K562 (cell line): ENCODE measurements around the gene PXN. TPM values are rescaled to one million over a fixed set of nuclear protein-coding genes. Genes with fewer than 3 reads are reported as not detected.

Experiments
- BMI1 ChIP-seq: fragments of 150-350 bp; IDR thresholded peaks from 2 replicates; pipeline ENCODE4 v1.6.1; 2014; ENCODE audit warnings: low read length
- CHD4 ChIP-seq: fragments of 200-600 bp; sonication (generic); IDR thresholded peaks from 3 replicates; pipeline ENCODE4 v1.6.1; 2012; ENCODE audit warnings: low read depth, mild to moderate bottlenecking, mixed read lengths, low read length, inconsistent platforms; ENCODE audit not compliant: insufficient read depth, insufficient replicate concordance, poor library complexity, severe bottlenecking
- ETV6 ChIP-seq, 3 experiments: fragments of 150-350 bp in 1 of 3; sonication (generic) in 1 of 3; formaldehyde crosslinking in 1 of 3; IDR thresholded peaks; 2 replicates each; pipeline versions ENCODE4 v1.6.1 to v1.8.0; 2014 to 2022; ENCODE audit warnings: borderline replicate concordance in 2 of 3, low read depth in 2 of 3, antibody characterized with exemption in 1 of 3, low read length in 1 of 3, mild to moderate bottlenecking in 1 of 3, missing genetic modification reagents in 1 of 3
- HMGN3 ChIP-seq: IDR thresholded peaks from 2 replicates; pipeline ENCODE4 v1.6.1; 2011; ENCODE audit warnings: borderline replicate concordance, low read depth, mild to moderate bottlenecking, mixed read lengths, low read length; ENCODE audit not compliant: insufficient read length; ENCODE audit errors: extremely low read depth
- KAT8 ChIP-seq: fragments of 450-650 bp; IDR thresholded peaks from 2 replicates; pipeline ENCODE4 v1.6.1; 2016; ENCODE audit warnings: low read depth, mild to moderate bottlenecking
- KLF13 ChIP-seq: fragments of 450-650 bp; IDR thresholded peaks from 2 replicates; pipeline ENCODE4 v1.6.1; 2016; ENCODE audit warnings: missing genetic modification characterization, low read depth, mild to moderate bottlenecking, missing compliant biosample characterization, moderate library complexity, borderline replicate concordance
- KLF6 ChIP-seq: fragments of 250-450 bp; sonication (Bioruptor Pico); IDR thresholded peaks from 2 replicates; pipeline ENCODE4 v1.4.0; 2020; ENCODE audit warnings: mild to moderate bottlenecking, moderate library complexity, borderline replicate concordance
- L3MBTL2 ChIP-seq: fragments of 450-650 bp; IDR thresholded peaks from 2 replicates; pipeline ENCODE4 v1.6.1; 2016; ENCODE audit warnings: mild to moderate bottlenecking, moderate library complexity
- NR2C1 ChIP-seq, 2 experiments: fragments of 450-650 bp; IDR thresholded peaks; 2 replicates each; pipeline ENCODE4 v1.6.1; 2017; ENCODE audit warnings: mild to moderate bottlenecking in 2 of 2, antibody characterized with exemption in 1 of 2, inconsistent platforms in 1 of 2, missing compliant biosample characterization in 1 of 2, missing genetic modification characterization in 1 of 2
- SAP30 ChIP-seq: fragments of 200-600 bp; sonication (generic); IDR thresholded peaks from 2 replicates; pipeline ENCODE4 v1.6.1; 2012; ENCODE audit warnings: borderline replicate concordance, low read depth, mild to moderate bottlenecking, moderate library complexity, low read length, control low read depth, inconsistent platforms; ENCODE audit not compliant: insufficient read depth, poor library complexity, severe bottlenecking
- TFAM ChIP-seq: fragments of 250-450 bp; sonication (Bioruptor Pico); conservative IDR thresholded peaks from 2 replicates; pipeline ENCODE4 v1.5.0; 2021; ENCODE audit warnings: mild to moderate bottlenecking, moderate library complexity
- ZKSCAN8 ChIP-seq: fragments of 200-800 bp; sonication (Bioruptor generic); IDR thresholded peaks from 2 replicates; pipeline ENCODE4 v1.6.1; 2016; ENCODE audit warnings: missing genetic modification characterization, missing compliant biosample characterization
- ZNF124 ChIP-seq: sonication (generic); formaldehyde crosslinking; IDR thresholded peaks from 2 replicates; pipeline ENCODE4 v1.8.1; 2022; ENCODE audit warnings: missing genetic modification reagents
- ZNF316 ChIP-seq: fragments of 450-650 bp; IDR thresholded peaks from 2 replicates; pipeline ENCODE4 v1.6.1; 2016
- polyA plus RNA-seq, 8 experiments: library from polyadenylated mRNA; depleted of rRNA in 4 of 8; stranded (reverse) in 5 of 8; unstranded in 3 of 8; fragments of >200 nt; fragmentation: Nextera tagmentation in 2 of 8; fragmentation: Illumina TruSeq in 1 of 8; extraction: Ambion mirVana in 2 of 8; extraction: Trizol in 1 of 8; gene quantifications; 2 replicates each; pipeline versions ENCODE4 v1.2.1 to v1.2.3, GENCODE V29; 2011 to 2014; ENCODE audit warnings: inconsistent platforms in 1 of 8, missing spikeins in 1 of 8
- total RNA-seq, 7 experiments: library from RNA; depleted of rRNA in 6 of 7; stranded (reverse); fragments of >200 nt in 6 of 7; fragmentation: Illumina TruSeq in 2 of 7; extraction: Trizol in 2 of 7; gene quantifications; 2 replicates each; pipeline versions ENCODE4 v1.2.1 to v1.2.3, GENCODE V29; 2011 to 2021; ENCODE audit warnings: low replicate concordance in 1 of 7
- TF ChIP-seq, protein P1 (sequence below): fragments of 450-650 bp; IDR thresholded peaks from 2 replicates; pipeline ENCODE4 v1.6.1; 2016; ENCODE audit warnings: borderline replicate concordance
- TF ChIP-seq, protein P2 (sequence below): fragments of 450-650 bp; IDR thresholded peaks from 2 replicates; pipeline ENCODE4 v1.6.1; 2016; ENCODE audit warnings: mild to moderate bottlenecking
- TF ChIP-seq, protein P3 (sequence below): sonication (generic); formaldehyde crosslinking; IDR thresholded peaks from 2 replicates; pipeline ENCODE4 v1.8.0; 2022; ENCODE audit warnings: missing genetic modification reagents, mild to moderate bottlenecking, moderate library complexity, borderline replicate concordance
- TF ChIP-seq, protein P4 (sequence below): fragments of 200-800 bp; sonication (Bioruptor generic); IDR thresholded peaks from 2 replicates; pipeline ENCODE4 v1.6.1; 2017; ENCODE audit warnings: missing genetic modification characterization, missing compliant biosample characterization

Gene PXN
- total and polyA plus RNA-seq, 9 of the 15 experiments (the other 6 are each of a cell fraction or from before 2014, with no cell fraction given) = 4.0 to 74.1 (median 18.6) TPM

DNA sequence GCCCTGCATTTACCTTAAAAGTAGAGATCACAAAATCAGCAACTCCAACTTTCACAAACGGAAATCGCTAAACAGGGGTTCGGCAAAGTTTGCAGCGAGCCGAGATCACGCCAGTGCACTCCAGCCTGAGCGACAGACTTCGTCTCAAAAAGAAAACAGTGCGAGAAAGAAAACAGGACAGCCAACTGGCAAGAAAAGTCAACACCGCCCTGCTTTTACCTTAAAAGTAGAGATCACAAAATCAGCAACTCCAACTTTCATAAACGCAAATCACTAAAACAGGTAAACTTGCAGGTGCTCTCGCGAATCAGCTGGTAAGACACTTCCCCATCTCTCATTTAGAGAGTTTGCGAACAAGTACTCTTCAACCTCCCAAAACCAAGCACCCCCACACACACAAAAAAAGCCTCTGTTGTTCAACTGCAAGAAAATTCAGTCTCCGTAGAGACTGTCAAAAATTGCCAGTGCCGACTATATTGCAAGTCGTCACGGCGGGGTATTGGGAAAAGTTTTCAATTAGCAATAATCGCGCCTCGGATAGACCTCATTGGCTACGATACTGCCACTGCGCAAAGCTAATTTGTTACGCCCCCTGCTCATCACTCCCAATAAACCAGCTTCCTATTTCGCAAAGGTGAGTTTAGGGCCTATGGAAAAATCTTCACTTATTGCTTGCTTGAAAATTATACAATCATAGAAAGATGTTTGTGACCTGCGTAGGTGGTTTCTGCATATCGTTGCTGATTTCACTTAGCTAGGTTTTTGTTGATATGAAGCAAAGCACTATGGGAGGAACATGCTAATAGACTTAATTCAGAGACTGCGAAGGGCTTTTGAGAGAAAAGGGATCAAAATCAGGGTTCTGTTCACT, 27.4 kb upstream of the PXN start, which contains the start of gene RNU4-1 (continued):
- TF ChIP-seq BMI1 = no peak
- TF ChIP-seq ZNF124 (CRISPR knock-in tag) = no peak
- TF ChIP-seq, protein P1, sequence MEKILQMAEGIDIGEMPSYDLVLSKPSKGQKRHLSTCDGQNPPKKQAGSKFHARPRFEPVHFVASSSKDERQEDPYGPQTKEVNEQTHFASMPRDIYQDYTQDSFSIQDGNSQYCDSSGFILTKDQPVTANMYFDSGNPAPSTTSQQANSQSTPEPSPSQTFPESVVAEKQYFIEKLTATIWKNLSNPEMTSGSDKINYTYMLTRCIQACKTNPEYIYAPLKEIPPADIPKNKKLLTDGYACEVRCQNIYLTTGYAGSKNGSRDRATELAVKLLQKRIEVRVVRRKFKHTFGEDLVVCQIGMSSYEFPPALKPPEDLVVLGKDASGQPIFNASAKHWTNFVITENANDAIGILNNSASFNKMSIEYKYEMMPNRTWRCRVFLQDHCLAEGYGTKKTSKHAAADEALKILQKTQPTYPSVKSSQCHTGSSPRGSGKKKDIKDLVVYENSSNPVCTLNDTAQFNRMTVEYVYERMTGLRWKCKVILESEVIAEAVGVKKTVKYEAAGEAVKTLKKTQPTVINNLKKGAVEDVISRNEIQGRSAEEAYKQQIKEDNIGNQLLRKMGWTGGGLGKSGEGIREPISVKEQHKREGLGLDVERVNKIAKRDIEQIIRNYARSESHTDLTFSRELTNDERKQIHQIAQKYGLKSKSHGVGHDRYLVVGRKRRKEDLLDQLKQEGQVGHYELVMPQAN = no peak
- TF ChIP-seq KAT8 = no peak
- peak; percentile 95 for TF ChIP-seq ZNF316
- peak; percentile 39; the same call in 1 of the 2 replicates for TF ChIP-seq L3MBTL2
- TF ChIP-seq, protein P2, sequence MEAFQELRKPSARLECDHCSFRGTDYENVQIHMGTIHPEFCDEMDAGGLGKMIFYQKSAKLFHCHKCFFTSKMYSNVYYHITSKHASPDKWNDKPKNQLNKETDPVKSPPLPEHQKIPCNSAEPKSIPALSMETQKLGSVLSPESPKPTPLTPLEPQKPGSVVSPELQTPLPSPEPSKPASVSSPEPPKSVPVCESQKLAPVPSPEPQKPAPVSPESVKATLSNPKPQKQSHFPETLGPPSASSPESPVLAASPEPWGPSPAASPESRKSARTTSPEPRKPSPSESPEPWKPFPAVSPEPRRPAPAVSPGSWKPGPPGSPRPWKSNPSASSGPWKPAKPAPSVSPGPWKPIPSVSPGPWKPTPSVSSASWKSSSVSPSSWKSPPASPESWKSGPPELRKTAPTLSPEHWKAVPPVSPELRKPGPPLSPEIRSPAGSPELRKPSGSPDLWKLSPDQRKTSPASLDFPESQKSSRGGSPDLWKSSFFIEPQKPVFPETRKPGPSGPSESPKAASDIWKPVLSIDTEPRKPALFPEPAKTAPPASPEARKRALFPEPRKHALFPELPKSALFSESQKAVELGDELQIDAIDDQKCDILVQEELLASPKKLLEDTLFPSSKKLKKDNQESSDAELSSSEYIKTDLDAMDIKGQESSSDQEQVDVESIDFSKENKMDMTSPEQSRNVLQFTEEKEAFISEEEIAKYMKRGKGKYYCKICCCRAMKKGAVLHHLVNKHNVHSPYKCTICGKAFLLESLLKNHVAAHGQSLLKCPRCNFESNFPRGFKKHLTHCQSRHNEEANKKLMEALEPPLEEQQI = no peak
- TF ChIP-seq, protein P3, sequence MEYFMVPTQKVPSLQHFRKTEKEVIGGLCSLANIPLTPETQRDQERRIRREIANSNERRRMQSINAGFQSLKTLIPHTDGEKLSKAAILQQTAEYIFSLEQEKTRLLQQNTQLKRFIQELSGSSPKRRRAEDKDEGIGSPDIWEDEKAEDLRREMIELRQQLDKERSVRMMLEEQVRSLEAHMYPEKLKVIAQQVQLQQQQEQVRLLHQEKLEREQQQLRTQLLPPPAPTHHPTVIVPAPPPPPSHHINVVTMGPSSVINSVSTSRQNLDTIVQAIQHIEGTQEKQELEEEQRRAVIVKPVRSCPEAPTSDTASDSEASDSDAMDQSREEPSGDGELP = peak; percentile 85
- no peak for TF ChIP-seq SAP30
- TF ChIP-seq ZKSCAN8 (CRISPR knock-in tag) = peak; percentile 70
- TF ChIP-seq, protein P4, sequence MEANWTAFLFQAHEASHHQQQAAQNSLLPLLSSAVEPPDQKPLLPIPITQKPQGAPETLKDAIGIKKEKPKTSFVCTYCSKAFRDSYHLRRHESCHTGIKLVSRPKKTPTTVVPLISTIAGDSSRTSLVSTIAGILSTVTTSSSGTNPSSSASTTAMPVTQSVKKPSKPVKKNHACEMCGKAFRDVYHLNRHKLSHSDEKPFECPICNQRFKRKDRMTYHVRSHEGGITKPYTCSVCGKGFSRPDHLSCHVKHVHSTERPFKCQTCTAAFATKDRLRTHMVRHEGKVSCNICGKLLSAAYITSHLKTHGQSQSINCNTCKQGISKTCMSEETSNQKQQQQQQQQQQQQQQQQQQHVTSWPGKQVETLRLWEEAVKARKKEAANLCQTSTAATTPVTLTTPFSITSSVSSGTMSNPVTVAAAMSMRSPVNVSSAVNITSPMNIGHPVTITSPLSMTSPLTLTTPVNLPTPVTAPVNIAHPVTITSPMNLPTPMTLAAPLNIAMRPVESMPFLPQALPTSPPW (CRISPR knock-in tag) = peak; percentile 53
- no peak for TF ChIP-seq TFAM (CRISPR knock-in tag)
- TF ChIP-seq HMGN3 = no peak
- peak; percentile 89 for TF ChIP-seq KLF13 (tag)
- TF ChIP-seq ETV6 (IDR thresholded peaks at IDR 0.05; ENCODE audit: borderline replicate concordance in 1 of 2, low read depth in 2 of 2, low read length in 1 of 2) = 0 out of 4 replicates have a peak, but pooled peaks of 1 of the 2 experiments have one; percentile 41
- TF ChIP-seq ETV6 (CRISPR knock-in tag; IDR thresholded peaks at IDR 0.05; ENCODE audit: borderline replicate concordance) = no peak
- peak; percentile 40; the same call in 1 of the 2 replicates for TF ChIP-seq NR2C1 (IDR thresholded peaks at IDR 0.05)
- TF ChIP-seq NR2C1 (tag; IDR thresholded peaks at IDR 0.05) = no peak
- no peak for TF ChIP-seq KLF6 (CRISPR knock-in tag)
- no peak for TF ChIP-seq CHD4
